HG03108 (cell line): ENCODE results near the gene VAV3.

Experiments used
- ATAC-seq: cut with Tn5 transposase; IDR thresholded peaks from one replicate; pipeline ENCODE4 v1.9.1; 2021; ENCODE audit warnings: moderate library complexity; ENCODE audit not compliant: unreplicated experiment

VAV3 gene

DNA sequence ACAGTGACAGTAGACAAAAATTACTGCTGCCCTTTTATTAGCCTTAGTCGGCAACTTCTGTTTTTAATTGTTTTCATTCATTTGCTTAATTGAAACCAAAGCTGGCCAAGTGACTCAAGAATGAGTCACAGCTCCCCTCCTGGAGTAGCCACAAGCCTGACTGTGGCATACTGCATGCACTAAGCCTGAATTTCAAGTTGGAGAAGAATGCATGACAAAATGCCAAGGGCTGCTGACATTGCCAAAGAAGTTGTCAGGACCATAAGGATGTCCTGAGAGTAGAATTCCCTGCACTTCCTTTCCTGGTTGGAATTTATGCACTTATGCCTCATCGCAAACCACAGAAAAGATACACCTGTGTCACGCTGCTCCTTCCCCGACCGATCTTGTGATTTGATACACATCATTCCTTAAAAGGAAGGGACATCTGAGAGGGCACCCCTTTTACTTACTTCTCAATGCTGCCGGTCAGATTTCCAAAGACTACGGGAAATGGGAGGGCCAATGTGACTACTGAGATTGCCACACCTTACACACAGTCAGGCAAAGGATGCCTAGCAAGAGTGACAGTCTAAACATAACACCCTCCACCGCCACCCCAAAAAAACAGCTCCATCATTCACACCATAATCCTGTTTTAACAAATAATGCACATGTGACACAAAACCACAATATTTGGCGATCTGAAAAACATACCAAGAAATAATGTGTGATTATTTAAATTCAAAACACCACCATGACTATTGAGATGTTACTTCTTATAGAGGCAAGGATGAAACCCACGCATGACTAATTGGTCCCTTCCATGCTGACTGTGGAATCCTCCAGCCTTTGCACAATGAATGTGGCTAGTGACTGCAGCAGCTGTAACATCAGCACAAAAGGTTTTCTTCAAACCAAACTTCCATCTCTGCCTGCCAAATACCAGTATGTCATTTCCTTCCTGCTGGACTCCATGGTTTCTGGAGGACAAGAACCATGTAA lies 28.2 kb downstream of the VAV3 start:
- ATAC-seq, result peak; percentile 36

DNA sequence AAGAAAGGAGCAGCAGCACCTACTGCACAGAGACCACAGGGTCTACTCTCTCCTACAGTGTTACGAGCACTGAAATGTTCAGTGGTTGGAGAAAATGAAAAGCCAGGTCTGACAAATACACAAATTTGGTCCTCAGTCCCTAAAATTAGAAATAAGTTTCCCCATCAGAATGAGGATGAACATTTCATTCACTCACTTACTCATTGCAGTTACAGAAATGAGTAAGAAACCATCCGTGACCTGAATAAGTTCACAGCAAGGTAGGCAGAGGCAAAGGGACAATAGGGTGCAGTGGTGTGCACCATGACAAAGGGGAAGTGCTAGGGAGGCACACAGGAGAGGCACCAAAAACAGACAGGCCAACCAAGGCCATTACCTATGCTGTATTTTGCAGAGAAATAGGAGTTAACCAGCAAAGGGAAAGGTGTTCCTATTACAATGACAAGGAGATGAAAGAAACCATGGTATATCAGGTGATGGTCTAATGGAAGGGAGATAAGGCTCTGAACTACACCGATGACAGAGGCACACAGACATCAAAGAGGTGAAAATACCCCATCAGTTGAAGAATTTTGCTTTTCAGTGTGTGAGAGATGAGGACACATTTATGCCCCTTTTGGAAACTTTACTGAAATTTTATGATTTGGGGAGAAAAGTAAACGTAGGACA lies 29.4 kb downstream of the VAV3 start:
- ATAC-seq, result peak; percentile 79

DNA sequence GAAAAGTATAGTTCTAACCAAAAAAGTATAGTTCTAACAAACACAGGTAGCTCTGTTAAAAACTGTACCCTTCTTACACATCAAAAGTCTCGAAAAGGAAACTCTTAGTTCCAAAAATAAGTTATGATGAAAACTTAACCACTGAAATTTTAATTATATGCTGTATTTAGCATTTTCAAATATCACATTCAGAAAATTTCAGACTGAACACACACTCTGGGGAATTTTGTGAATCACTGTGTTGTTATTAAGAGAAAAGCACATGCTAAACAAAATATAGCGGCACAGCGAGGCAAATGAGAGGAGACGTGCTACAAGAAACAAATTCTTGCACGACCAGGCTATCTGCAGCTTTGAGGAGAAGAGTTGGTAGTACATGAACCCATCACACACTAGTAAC lies 30.4 kb downstream of the VAV3 start:
- ATAC-seq, result peak; percentile 32

DNA sequence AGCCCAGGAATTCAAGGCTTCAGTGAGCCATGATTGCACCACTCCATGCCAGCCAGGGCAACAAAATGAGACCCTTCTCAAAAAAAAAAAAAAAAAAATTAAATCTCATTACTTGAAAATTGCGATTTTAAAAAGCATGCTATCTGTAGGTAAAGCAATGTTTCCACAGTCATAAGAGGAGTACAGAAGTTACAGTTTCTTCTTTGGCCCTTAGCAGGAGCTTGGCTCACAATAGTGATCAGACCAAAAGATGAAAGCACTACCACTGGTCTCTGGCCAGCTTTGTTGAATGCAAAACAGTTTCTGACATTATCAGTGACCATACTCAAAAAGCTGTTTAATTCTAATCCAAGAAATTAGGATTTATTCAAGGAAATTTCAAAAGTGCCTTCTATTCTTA lies 31.2 kb downstream of the VAV3 start:
- no peak for ATAC-seq

DNA sequence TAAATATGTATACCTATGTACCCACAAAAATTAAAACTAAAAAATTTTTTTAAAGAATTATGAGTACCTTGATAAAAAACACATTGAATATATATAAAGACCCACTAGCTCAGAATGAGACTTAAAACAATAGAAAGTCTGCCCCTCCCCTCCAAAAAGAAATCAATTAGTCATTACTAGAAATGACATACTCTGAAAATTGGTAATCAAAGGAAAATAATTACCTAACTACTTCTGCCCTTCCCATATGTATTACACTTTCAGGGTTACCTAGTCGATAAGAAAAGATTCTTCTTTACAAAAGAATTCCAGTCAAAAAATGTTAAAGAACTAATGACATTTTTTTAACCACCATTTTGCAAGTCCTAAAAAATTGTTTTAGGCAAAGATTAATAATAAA lies 34.7 kb downstream of the VAV3 start:
- ATAC-seq, result no peak

DNA sequence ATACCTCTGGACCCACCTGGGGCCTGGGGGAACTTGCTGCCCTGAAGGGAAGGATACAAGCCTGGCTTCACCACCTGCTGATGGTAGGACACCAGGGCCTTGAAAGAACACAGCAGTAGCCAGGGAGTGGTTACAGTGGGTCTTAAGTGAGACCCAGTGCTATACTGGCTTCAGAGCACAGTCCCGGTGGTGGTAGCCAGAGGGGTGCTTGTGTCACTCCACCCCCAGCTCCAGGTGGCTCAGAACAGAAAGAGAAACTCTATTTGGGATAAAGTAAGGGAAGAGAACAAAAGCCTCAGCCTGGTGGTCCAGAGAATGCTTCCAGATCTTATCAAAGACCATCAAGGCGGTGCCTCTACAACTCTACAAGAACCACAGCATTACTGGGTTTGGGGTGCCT lies 37.2 kb downstream of the VAV3 start:
- no peak for ATAC-seq

DNA sequence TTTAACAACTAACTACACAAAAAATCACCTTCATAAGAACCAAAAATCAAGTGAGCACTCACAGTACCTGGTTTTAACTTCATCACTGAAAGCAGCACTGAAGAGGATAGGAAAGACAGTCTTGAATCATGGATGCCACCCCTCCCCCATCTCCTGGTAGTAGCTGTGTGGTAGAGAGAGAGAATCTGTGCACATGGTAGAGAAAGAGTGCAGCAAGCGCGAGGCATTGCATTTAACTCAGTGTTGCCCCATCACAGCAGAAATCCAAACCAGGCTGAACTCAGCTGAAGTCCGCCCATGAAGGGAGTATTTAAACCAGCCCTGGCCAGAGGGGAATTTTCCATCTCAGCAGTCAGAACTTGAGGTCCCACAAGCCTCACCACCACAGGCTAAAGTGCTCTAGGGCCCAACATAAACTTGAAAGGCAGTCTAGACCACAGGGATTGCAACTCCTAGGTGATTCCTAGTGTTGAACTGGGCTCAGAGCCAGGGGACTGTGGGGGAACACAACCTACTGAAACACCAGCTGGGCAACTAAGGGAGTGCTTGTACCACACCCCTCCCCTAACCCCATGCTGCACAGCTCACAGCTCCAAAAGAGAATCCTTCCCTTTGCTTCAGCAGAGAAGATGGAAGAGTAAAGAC lies 38.4 kb downstream of the VAV3 start:
- no peak for ATAC-seq

DNA sequence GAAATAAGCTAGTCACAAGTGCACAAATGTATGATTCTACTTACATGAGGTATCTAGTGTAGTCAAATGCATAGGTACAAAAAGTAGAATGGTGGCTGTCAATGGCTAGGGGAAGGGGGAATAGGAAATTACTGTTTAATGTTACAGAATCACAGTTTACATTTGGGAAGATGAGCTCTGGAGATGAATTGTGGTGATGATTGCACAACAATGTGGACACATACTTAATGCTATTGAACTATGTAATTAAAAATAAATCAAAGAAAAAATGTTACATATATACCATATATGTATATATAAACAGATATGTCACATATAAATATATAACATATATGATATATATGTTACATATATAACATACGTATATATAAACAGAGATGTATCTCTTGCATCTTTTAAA lies 39.4 kb downstream of the VAV3 start:
- no peak for ATAC-seq

DNA sequence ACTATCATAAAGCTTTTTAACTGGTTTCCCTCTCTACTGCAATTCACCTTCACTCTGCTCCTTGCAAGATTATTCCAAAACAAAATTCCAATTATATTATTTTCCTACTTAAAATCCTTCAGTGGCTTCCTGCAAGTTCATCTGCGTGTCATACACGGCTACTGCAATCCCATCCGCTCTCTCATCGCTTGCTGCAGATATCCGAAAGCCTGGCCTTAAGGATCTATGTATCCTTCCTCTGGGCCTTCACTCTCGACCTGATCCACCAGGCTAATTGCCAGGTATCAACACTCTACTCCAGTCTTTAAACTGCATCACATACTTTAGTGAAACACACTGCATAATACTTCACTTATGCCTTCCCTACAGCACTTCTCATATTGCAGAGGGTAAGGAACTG lies 44.0 kb downstream of the VAV3 start:
- ATAC-seq, result no peak

DNA sequence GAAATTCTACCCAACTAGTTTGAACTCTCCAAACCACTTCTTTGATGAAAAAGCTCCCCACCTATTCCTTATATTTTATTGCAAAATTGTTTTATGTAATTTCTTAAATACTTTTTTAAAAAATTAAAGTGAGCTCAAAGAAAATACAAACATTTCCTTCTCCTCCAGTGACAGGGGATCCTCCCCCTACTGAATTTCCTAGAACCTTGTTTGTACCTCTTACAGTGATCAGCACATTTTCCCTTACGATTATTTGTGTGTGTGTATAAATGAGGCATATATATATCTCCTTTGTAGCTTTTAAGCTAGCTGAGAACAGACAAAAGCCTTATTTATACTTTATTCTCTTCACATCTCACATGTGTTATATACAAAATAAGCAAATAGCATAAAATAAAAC lies 44.4 kb downstream of the VAV3 start:
- no peak for ATAC-seq

DNA sequence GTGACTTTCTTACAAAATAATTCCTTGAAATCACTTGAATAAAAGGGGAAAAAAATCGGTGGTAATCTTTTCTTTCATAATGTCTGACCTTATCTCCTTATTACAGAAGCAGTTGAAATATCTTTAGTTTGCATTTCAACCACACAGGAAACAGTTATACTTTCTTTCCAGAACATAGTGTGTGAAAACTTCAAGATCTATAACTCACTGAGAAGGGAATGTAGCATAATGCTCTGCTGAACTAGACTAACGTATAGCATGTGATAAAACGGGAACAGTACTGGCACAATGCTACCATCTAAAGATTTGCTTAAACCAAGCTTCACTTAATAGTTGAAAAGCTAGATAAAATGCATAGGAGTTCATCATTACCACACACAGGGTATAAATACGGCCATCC lies 45.0 kb downstream of the VAV3 start:
- ATAC-seq, result no peak

DNA sequence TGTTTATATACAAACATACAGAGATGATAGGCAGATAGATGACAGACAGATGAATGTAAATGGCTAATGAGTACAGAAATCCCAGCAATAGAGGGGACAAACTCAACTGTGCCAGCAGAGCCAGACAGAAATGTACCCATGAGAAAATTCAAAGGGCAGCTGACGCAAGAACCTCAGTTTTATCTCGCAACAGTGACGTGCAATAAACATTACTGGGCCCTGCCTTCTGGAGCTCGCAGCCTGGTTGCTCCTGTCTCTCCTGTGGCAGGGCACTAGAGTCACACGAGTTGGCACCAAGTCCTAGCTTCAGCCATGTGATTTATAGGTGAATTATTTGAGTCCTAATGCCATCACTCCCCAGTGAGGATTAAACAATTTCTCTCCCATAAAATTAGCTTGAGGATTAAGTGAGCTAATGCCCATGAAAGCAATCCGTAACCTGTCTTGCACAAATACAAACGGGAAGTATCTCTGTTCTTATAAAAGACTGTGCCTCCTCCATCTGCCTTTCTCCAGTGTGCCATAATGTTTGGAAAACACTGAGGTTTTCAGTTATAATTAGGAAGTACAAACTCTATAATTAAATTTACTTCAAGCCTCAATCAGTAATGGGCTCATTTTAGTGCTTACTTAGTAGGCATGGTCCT lies 50.7 kb downstream of the VAV3 start:
- ATAC-seq, result no peak

DNA sequence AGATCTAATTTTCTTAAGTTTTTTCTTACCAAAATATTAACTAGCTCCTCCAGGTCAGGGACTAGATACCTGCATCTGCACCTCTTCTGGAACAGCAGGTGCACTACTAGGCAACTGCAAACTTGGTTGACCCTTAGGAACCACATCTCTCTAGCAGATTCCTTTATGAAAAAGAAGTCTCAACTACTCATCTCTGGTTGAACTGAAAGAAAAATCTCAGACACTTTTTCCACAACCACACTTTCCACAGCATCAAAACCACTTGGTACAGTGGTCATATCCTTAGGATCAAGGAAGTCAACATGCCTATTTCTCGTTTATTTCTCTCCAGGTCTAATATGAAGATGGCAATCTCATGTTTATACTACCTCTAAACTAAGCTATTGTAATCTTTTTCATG lies 52.3 kb downstream of the VAV3 start:
- no peak for ATAC-seq

DNA sequence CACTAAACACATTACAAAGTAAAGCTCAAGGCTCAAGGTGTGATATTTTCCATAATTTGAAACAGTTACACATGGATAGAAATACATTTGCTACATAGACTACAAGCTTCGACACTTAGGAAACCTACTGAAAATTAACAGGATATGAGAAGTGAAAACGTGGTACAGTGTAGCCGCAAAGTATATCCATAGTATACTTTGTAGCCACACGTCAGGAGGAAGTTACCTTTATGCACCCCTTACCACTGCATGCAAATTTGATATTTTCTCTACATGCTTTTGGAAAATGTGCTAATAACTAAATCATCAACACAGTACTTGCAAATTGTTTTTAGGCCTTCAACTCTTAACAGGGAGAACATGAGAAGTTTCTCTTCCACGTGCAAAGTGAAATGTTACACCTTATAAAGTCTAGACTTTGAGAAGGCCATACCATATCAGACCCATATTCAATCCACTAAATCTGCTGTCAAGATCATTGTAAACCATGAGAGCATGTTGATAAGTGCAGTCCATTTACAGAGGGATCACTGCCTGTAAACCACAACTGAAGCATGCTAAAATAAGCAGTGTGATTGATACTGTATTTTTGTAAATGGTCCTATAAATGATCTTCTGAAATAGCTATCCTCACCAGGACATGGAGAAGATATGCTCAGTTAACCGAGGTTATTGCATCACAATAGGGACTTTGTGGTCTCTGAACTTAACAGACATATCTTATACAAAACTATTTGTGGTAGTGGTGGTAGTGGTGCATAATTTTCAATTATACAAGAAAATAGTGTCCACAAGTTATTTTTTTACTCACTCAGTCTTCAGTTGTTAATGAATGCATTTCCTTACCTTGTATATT lies 64.7 kb downstream of the VAV3 start:
- no peak for ATAC-seq

DNA sequence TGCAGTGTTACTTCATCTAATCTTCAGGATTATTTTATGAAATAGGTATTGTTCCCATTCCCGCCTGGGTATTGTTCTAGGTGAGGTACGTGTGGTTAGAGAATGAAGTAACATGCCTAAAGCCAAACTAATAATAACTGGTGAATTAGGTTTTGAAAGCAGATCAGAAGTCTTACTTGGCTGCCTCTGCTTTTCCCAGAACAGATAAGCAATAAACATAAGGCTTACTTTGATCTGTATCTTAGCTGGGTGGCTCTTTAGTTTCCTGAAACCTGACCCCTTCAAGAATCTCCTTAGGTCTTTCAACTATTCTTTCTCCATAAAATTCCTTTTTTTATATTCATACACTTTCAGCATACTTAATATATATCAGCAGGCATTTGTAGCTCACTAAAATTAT lies 65.3 kb downstream of the VAV3 start:
- no peak for ATAC-seq

DNA sequence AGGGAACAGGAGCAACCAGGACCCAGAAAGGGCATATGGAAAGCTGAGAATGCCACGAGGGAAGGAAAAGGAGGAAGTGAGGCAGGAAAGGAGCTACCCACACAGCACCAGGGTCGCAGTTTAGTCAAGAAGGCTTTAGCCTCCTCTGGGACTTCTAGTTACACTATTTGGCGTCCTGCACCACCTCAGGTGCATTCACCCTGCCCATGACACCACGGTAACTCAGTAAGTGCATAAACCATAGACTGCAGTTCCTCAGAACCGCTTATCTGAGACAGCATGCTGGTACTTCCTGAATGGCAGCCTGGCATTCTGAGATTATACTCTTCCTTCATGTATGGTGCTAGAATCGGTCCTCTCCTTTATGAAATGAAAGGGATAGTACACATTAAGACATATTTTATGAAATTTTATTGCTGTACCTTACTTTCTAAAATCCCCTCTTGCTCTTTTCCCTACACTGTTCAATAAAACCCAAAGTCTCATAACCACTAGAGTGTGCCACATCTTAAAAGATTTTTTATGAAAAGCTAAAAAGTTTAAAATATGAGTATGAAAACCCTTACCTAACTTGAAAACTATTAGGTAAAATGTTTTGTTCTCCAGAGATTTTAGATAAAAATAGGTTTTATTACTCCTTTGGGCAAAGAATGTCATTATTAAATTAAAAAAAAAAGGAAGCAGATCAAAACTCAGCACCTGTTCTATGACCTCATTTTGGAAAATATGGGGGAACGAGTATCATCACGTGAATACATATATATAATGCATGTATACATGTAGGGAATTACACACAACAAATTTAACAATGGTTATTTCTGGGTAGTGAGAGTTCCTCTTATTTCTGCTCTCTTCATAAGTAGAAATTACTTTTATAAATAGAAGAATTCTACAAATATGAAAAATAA lies 67.3 kb downstream of the VAV3 start:
- no peak for ATAC-seq

DNA sequence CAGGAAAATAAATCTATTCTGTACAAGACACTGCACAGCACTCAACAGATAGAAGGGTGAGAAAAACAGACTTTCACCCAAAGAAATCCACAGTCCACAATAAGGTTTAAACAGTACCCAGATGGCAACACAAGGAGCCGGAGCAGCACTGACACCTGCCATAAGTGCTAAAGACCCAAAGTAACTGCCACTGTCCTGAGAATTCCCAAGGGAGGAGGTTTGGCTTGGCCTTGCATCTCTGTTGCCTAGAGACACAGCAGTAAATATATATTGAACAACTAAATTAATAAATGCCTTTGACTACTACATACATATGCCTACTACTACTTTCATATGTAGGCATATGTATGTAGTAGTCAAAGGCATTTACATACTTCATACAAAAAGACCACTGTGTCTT lies 68.0 kb downstream of the VAV3 start:
- ATAC-seq, result no peak

DNA sequence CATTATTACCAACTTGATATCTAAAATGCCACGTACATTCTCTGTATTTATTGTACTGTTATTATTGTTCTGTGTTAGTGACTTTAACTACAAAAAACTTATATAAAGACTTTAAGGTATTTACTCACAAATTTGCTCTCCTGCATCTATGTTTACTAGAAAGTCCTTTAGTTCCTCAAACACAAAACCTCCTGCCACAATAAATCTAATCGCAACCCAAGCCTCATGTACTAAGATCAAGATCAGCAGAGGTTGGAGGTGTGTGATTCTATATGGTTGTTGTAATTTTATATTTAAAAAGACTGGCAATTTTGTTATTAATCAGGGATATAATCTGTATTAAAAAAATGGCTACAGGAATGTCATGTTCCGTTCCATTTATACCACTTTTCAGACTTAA lies 68.6 kb downstream of the VAV3 start:
- ATAC-seq, result no peak

DNA sequence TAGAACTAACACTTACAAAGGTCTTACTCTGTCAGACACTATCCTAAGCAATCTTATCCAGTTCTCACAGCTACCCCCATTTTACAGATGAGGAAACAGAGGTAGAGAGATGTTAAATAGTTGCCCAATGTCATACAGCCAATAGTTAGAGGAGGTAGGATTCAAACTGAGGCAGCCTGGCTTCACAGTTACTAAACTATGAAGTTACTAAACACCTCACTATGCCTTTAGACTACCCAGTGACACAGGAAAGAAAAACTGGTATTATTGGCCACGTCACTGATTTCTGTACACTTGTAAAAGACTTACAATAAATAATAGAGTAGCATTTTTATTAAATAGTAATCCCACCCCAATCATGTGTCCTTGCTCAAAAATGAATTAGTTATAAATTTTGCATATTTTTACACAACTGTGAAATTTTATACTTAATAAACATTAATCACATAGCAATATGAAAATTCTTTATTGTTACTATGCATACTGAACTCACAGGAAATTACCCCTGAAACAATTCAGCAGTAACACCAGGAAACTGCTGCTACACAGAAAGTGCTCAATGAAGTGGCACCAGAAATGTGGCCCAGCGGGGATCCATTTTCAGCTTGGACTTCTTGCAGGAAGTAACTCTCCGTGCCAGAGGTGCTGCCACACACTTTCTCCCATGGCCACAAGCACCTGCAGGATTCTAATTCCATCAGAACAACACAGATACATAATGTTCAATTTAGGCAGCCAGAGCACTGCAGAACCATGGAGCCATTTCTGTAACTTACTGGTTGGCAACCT lies 69.4 kb downstream of the VAV3 start:
- ATAC-seq, result no peak
